ENCODE results near the gene IL2RG. TPM values are rescaled to one million over a fixed set of nuclear protein-coding genes. Genes with fewer than 3 reads are reported as not detected.

IL2RG gene
- polyA plus RNA-seq, 1 donor (not counting 4 experiments of a cell fraction or from before 2014, with no cell fraction given) = 0.12 TPM

- H4K20me1 ChIP-seq (ENCODE audit: control insufficient read depth, extremely low read depth, insufficient read depth, low read length) = no peaks in the 10 kb centered on the region
- H3K36me3 ChIP-seq (ENCODE audit: control insufficient read depth in 2 of 2, extremely low read depth in 1 of 2, insufficient read depth in 2 of 2, low read length in 2 of 2) = no peaks in the 10 kb centered on the region
- no peaks in the 10 kb centered on the region for H3K9me3 ChIP-seq (ENCODE audit: control insufficient read depth, low read depth, low read length)
- dilution Hi-C loops (cut with MboI; ENCODE audit: extremely low pct_ligation_motif_present, low sequenced_read_pairs) = no loop called here
- FAIRE-seq (no peak), DNase-seq (ENCODE audit: low read depth, low spot score) (no peak)
- H3K27ac ChIP-seq (ENCODE audit: control insufficient read depth, insufficient read depth, low read length) = no peak overlapping the region
- H3K79me2 ChIP-seq (ENCODE audit: control insufficient read depth, insufficient read depth, low read length) = no peaks in the 10 kb centered on the region
- H2AFZ ChIP-seq (ENCODE audit: control insufficient read depth, low read length) = no peak overlapping the region
- H3K4me1 ChIP-seq (ENCODE audit: control insufficient read depth, extremely low read depth, insufficient read depth, low read length) = no peaks in the 10 kb centered on the region
- H3K9me1 ChIP-seq (ENCODE audit: control insufficient read depth, extremely low read depth, insufficient read depth, low read length) = no peaks in the 10 kb centered on the region
- H3K4me2 ChIP-seq (ENCODE audit: control insufficient read depth, extremely low read depth, insufficient read depth, low read depth, low read length) = no peak overlapping the region
- H3K27me3 ChIP-seq (ENCODE audit: control insufficient read depth, extremely low read depth, insufficient read depth, low read length) = no peaks in the 10 kb centered on the region
- H3K9ac ChIP-seq (ENCODE audit: control insufficient read depth, extremely low read depth, insufficient read depth, low read length) = no peak overlapping the region
- TF ChIP-seq CTCF (optimal IDR thresholded peaks at IDR 0.05 in 1 of 3, IDR thresholded peaks at IDR 0.05 in 1 of 3, conservative IDR thresholded peaks at IDR 0.05 in 1 of 3; ENCODE audit: extremely low read depth in 1 of 3, insufficient read depth in 2 of 3, low read length in 3 of 3) = no peak
- no peak for TF ChIP-seq EZH2 (IDR thresholded peaks at IDR 0.05; ENCODE audit: low read length)
- no peak overlapping the region for H3K4me3 ChIP-seq (ENCODE audit: control insufficient read depth in 2 of 3, extremely low read depth in 1 of 3, insufficient read depth in 2 of 3, low read depth in 1 of 3, low read length in 3 of 3)
These were observed 8.0 kb downstream of the IL2RG start for GRCh38 chrX:71103110-71103983.

DNA sequence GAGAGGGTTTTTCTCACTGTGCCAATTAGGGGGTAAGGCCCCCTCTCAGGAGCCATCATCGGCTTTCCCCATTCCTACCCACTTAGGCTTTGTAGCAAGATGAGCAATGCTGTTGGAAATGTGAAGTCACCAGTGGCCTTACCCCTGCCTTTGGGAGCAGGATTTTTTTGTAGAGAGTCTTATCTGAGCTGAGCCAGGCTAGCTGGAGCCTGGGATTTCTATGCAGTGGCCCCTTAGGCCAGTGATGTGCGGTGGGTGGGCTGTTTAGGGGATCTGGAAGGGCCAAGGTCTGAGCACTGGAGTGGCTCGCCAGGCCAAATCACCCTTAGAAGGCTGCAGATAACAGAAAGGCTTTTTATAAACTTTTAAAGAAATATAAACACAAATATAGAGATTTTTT, 9.1 kb downstream of the IL2RG start:
- Histone ChIP-seq H3K9ac (ENCODE audit: control insufficient read depth, extremely low read depth, insufficient read depth, low read length) (no peak overlapping the region), H3K4me3 (ENCODE audit: control insufficient read depth in 2 of 3, extremely low read depth in 1 of 3, insufficient read depth in 2 of 3, low read depth in 1 of 3, low read length in 3 of 3) (no peak overlapping the region), H3K4me1 (ENCODE audit: control insufficient read depth, extremely low read depth, insufficient read depth, low read length) (no peaks in the 10 kb centered on the region), H3K9me3 (ENCODE audit: control insufficient read depth, low read depth, low read length) (no peaks in the 10 kb centered on the region), H2AFZ (ENCODE audit: control insufficient read depth, low read length) (no peak overlapping the region), H3K27ac (ENCODE audit: control insufficient read depth, insufficient read depth, low read length) (no peak overlapping the region), H3K36me3 (ENCODE audit: control insufficient read depth in 2 of 2, extremely low read depth in 1 of 2, insufficient read depth in 2 of 2, low read length in 2 of 2) (no peaks in the 10 kb centered on the region), H3K27me3 (ENCODE audit: control insufficient read depth, extremely low read depth, insufficient read depth, low read length) (no peaks in the 10 kb centered on the region), H3K9me1 (ENCODE audit: control insufficient read depth, extremely low read depth, insufficient read depth, low read length) (no peaks in the 10 kb centered on the region), H4K20me1 (ENCODE audit: control insufficient read depth, extremely low read depth, insufficient read depth, low read length) (no peaks in the 10 kb centered on the region), H3K79me2 (ENCODE audit: control insufficient read depth, insufficient read depth, low read length) (no peaks in the 10 kb centered on the region), H3K4me2 (ENCODE audit: control insufficient read depth, extremely low read depth, insufficient read depth, low read depth, low read length) (no peak overlapping the region)
- FAIRE-seq (no peak), DNase-seq (ENCODE audit: low read depth, low spot score) (no peak)
- TF ChIP-seq EZH2 (IDR thresholded peaks at IDR 0.05; ENCODE audit: low read length) (no peak), CTCF (optimal IDR thresholded peaks at IDR 0.05 in 1 of 3, IDR thresholded peaks at IDR 0.05 in 1 of 3, conservative IDR thresholded peaks at IDR 0.05 in 1 of 3; ENCODE audit: extremely low read depth in 1 of 3, insufficient read depth in 2 of 3, low read length in 3 of 3) (no peak)
- dilution Hi-C loops (cut with MboI; ENCODE audit: extremely low pct_ligation_motif_present, low sequenced_read_pairs) = no loop called here

Measured in keratinocyte (primary cell).